SK-N-SH (cell line): ENCODE measurements around the gene CENPX. TPM values are rescaled to one million over a fixed set of nuclear protein-coding genes. Genes with fewer than 3 reads are reported as not detected.

Experiments
- CTCF ChIA-PET: fragments of 300-600, 350-600 bp; formaldehyde crosslinking; extraction: SDS; loops from one replicate; lab custom pipeline; 2021; lab: Yijun Ruan, JAX
- POLR2A ChIA-PET: fragments of 350-600 bp; sonication (Branson Sonifier 250); formaldehyde crosslinking; extraction: SDS; loops from one replicate; lab custom pipeline; 2020; ENCODE audit warnings: antibody characterized with exemption, inconsistent platforms; lab: Yijun Ruan, JAX
- DNase-seq: peaks from one replicate; pipeline ENCODE4 v3.0.0; 2012
- H2AFZ ChIP-seq: fragments of 200-600 bp; sonication (generic); 2 replicates; pipeline ENCODE4 v1.8.1; 2016; ENCODE audit warnings: antibody characterized with exemption, mild to moderate bottlenecking, low read depth
- H3F3A ChIP-seq: fragments of 200-600 bp; sonication (generic); replicated peaks from 2 replicates; pipeline ENCODE3; 2016; ENCODE audit warnings: antibody characterized with exemption, mild to moderate bottlenecking; ENCODE audit not compliant: insufficient read depth
- H3K27ac ChIP-seq, 2 experiments: fragments of 200-500 bp in 1 of 2; fragments of 200-600 bp in 1 of 2; sonication (Bioruptor generic) in 1 of 2; sonication (generic), shearing (Covaris generic) in 1 of 2; 2 replicates each; pipeline versions ENCODE4 v1.5.1 to v1.6.1; 2014 to 2016; ENCODE audit warnings: low read depth in 2 of 2, inconsistent platforms in 1 of 2, low read length in 1 of 2, mild to moderate bottlenecking in 1 of 2, mixed read lengths in 1 of 2
- H3K27me3 ChIP-seq: fragments of 200-600 bp; sonication (generic), shearing (Covaris generic); 2 replicates; pipeline ENCODE4 v1.6.1; 2016; ENCODE audit warnings: mixed run types; ENCODE audit not compliant: insufficient read depth
- H3K36me3 ChIP-seq, 2 experiments: fragments of 200-500 bp in 1 of 2; fragments of 200-600 bp in 1 of 2; sonication (Bioruptor generic) in 1 of 2; sonication (generic) in 1 of 2; replicated peaks in 1 of 2; 2 replicates each; pipeline versions ENCODE3 to v1.5.1; 2014 to 2016; ENCODE audit warnings: low read length in 1 of 2, mild to moderate bottlenecking in 1 of 2; ENCODE audit not compliant: insufficient read depth in 2 of 2, control insufficient read depth in 1 of 2
- H3K4me1 ChIP-seq, 2 experiments: fragments of 200-500 bp in 1 of 2; fragments of 200-600 bp in 1 of 2; sonication (Bioruptor generic) in 1 of 2; sonication (generic), shearing (Covaris generic) in 1 of 2; 2 replicates each; pipeline versions ENCODE4 v1.5.1 to v1.6.1; 2014 to 2016; ENCODE audit warnings: low read depth in 1 of 2, low read length in 1 of 2, mixed run types in 1 of 2; ENCODE audit not compliant: insufficient read depth in 2 of 2, control insufficient read depth in 1 of 2
- H3K4me2 ChIP-seq: fragments of 200-600 bp; sonication (generic), shearing (Covaris generic); 2 replicates; pipeline ENCODE4 v1.6.1; 2017; ENCODE audit warnings: mixed run types
- H3K4me3 ChIP-seq, 2 experiments: fragments of 200-500 bp in 1 of 2; fragments of 200-600 bp in 1 of 2; sonication (Bioruptor generic) in 1 of 2; sonication (generic), shearing (Covaris generic) in 1 of 2; 2 replicates each; pipeline versions ENCODE4 v1.5.1 to v1.8.1; 2014 to 2016; ENCODE audit warnings: low read depth in 2 of 2, inconsistent platforms in 1 of 2, low read length in 1 of 2, mild to moderate bottlenecking in 1 of 2, mixed read lengths in 1 of 2, moderate library complexity in 1 of 2
- H3K79me2 ChIP-seq: fragments of 200-600 bp; sonication (generic); 2 replicates; pipeline ENCODE4 v1.8.1; 2017; ENCODE audit warnings: mild to moderate bottlenecking; ENCODE audit not compliant: insufficient read depth
- H3K9ac ChIP-seq: fragments of 200-600 bp; sonication (generic); 2 replicates; pipeline ENCODE4 v1.6.1; 2017; ENCODE audit warnings: mixed run types
- H3K9me2 ChIP-seq: fragments of 200-600 bp; sonication (generic); 2 replicates; pipeline ENCODE4 v1.6.1; 2017; ENCODE audit warnings: mixed run types
- H3K9me3 ChIP-seq: fragments of 200-600 bp; sonication (generic); 2 replicates; pipeline ENCODE4 v1.6.1; 2017; ENCODE audit warnings: mixed run types, mild to moderate bottlenecking, moderate library complexity
- H4K20me1 ChIP-seq: fragments of 200-600 bp; sonication (generic); 2 replicates; pipeline ENCODE4 v1.6.1; 2017; ENCODE audit warnings: mild to moderate bottlenecking, mixed run types; ENCODE audit not compliant: insufficient read depth
- CHD2 ChIP-seq: fragments of 150-350 bp; IDR thresholded peaks from 2 replicates; pipeline ENCODE4 v1.6.1; 2018; ENCODE audit warnings: low read length; ENCODE audit not compliant: partially characterized antibody
- CTCF ChIP-seq: fragments of 200-600 bp; sonication (generic); IDR thresholded peaks from 2 replicates; pipeline ENCODE4 v1.6.1; 2017; ENCODE audit warnings: antibody characterized with exemption, mild to moderate bottlenecking, moderate library complexity
- ELF1 ChIP-seq: IDR thresholded peaks from 2 replicates; pipeline ENCODE4 v1.4.0; 2012
- EP300 ChIP-seq, 2 experiments: IDR thresholded peaks; 2 replicates each; pipeline versions ENCODE4 v1.4.0 to v1.6.1; 2012; ENCODE audit warnings: borderline replicate concordance in 1 of 2, low read depth in 1 of 2, low read length in 1 of 2
- EZH2phosphoT487 ChIP-seq: fragments of 200-600 bp; sonication (generic); IDR thresholded peaks from 2 replicates; pipeline ENCODE4 v1.6.1; 2017; ENCODE audit warnings: low read depth, mixed run types, mild to moderate bottlenecking, antibody characterized with exemption, moderate library complexity, borderline replicate concordance
- FOSL2 ChIP-seq: IDR thresholded peaks from 2 replicates; pipeline ENCODE4 v1.4.0; 2012; ENCODE audit warnings: low read depth, mild to moderate bottlenecking, moderate library complexity, borderline replicate concordance
- MAX ChIP-seq: IDR thresholded peaks from 2 replicates; pipeline ENCODE4 v1.4.0; 2012; ENCODE audit warnings: low read depth
- MEF2A ChIP-seq: IDR thresholded peaks from 2 replicates; pipeline ENCODE4 v1.4.0; 2012; ENCODE audit warnings: low read depth, borderline replicate concordance
- MXI1 ChIP-seq: IDR thresholded peaks from 2 replicates; pipeline ENCODE4 v1.6.1; 2012; ENCODE audit warnings: mild to moderate bottlenecking, low read depth, low read length, improper control_type of control experiment
- RCOR1 ChIP-seq: fragments of 150-350 bp; IDR thresholded peaks from 2 replicates; pipeline ENCODE4 v1.6.1; 2017; ENCODE audit warnings: antibody characterized with exemption, low read length
- REST ChIP-seq: IDR thresholded peaks from 2 replicates; pipeline ENCODE4 v1.6.1; 2012; ENCODE audit warnings: mild to moderate bottlenecking, low read depth, low read length, moderate library complexity
- RXRA ChIP-seq: IDR thresholded peaks from 2 replicates; pipeline ENCODE4 v1.4.0; 2012; ENCODE audit warnings: low read depth, mild to moderate bottlenecking, borderline replicate concordance
- TCF12 ChIP-seq: IDR thresholded peaks from 2 replicates; pipeline ENCODE4 v1.4.0; 2012
- USF1 ChIP-seq: IDR thresholded peaks from 2 replicates; pipeline ENCODE4 v1.4.0; 2012; ENCODE audit warnings: low read depth, borderline replicate concordance
- USF2 ChIP-seq: fragments of 150-350 bp; IDR thresholded peaks from 2 replicates; pipeline ENCODE4 v1.6.1; 2017; ENCODE audit warnings: antibody characterized with exemption, low read length, low read depth, borderline replicate concordance
- YY1 ChIP-seq: IDR thresholded peaks from 2 replicates; pipeline ENCODE4 v1.4.0; 2012; ENCODE audit warnings: low read depth, mild to moderate bottlenecking
- WGBS: methylation state at CpG from one replicate; pipeline ENCODE4 v1.1.6; 2017; ENCODE audit warnings: low lambda C conversion rate; 5-methylcytosine and 5-hydroxymethylcytosine counted together
- polyA plus RNA-seq, 3 experiments: library from polyadenylated mRNA; depleted of rRNA; stranded (reverse); fragments of >200 nt; gene quantifications; 2 replicates each; pipeline ENCODE4 v1.2.3, GENCODE V29; 2012

Gene CENPX
- polyA plus RNA-seq, 1 of the 3 experiments (the other 2 are of a cell fraction), result 255 TPM

- Histone ChIP-seq H3K27ac (no peak overlapping the region; a peak in 1 of 4 replicates), H3F3A (peaks cover 20% of the 10 kb centered on the region)
- TF ChIP-seq MAX (no peak), REST (no peak), FOSL2 (no peak), MXI1 (no peak), CTCF (no peak)
- TF ChIP-seq, all 33 proteins: peak for 0
- no peak for DNase-seq
- ChIA-PET CTCF (interaction anchor here (0.8 to 5.1 kb wide), 10 partner anchors 15 to 100 kb away, joined by 3 to 24 read pairs (median 3); partner anchors contain the start of gene DCXR), POLR2A (interaction anchor here (1.0 to 1.6 kb wide), 2 partner anchors 9 to 44 kb away, joined by 4 read pairs; partner anchors contain the start of gene FASN)
- Histone ChIP-seq H3K4me1 (peaks cover 0 to 30% of the 10 kb centered on the region in 2 experiments; a peak in 2 of 4 replicates), H3K79me2 (peaks cover 49% of the 10 kb centered on the region), H3K9me3 (no peaks in the 10 kb centered on the region), H3K36me3 (peaks cover 29 to 72% of the 10 kb centered on the region in 2 experiments), H3K4me2 (no peak overlapping the region), H3K27me3 (no peaks in the 10 kb centered on the region), H3K4me3 (no peak overlapping the region), H3K9ac (no peak overlapping the region), H4K20me1 (peaks cover 14% of the 10 kb centered on the region; the same call in 1 of the 2 replicates), H2AFZ (no peak overlapping the region), H3K9me2 (no peaks in the 10 kb centered on the region)
- WGBS, result 93% methylated on average over 28 of the region's 38 CpGs
Observed at GRCh38 chr17:82054351-82055022, 31.8 kb upstream of the CENPX start.

GRCh38 chr17:82053556-82054263 lies 31.0 kb upstream of the CENPX start:
- no peak for DNase-seq
- Histone ChIP-seq H3K27ac (no peak overlapping the region), H3K36me3 (peaks cover 35 to 70% of the 10 kb centered on the region in 2 experiments), H4K20me1 (peaks cover 14% of the 10 kb centered on the region; the same call in 1 of the 2 replicates), H3K9ac (no peak overlapping the region), H3K4me3 (peak overlapping the region in 1 of 2 experiments; percentile 100; a peak in 3 of 4 replicates), H3K4me1 (peaks cover 0 to 25% of the 10 kb centered on the region in 2 experiments; a peak in 2 of 4 replicates), H3K9me2 (no peaks in the 10 kb centered on the region), H3K4me2 (peak overlapping the region; percentile 100; the same call in 1 of the 2 replicates), H3F3A (peaks cover 19% of the 10 kb centered on the region), H3K79me2 (peaks cover 49% of the 10 kb centered on the region), H2AFZ (no peak overlapping the region), H3K27me3 (no peaks in the 10 kb centered on the region), H3K9me3 (no peaks in the 10 kb centered on the region)
- 97% methylated on average over 28 of the region's 28 CpGs for WGBS
- ChIA-PET POLR2A (interaction anchor here (0.8 to 1.6 kb wide), 2 partner anchors 10 to 23 kb away, joined by 3 to 4 read pairs; no protein-coding TSS in a partner anchor), CTCF (interaction anchor here (0.9 to 5.1 kb wide), 8 partner anchors 11 to 100 kb away, joined by 3 to 24 read pairs (median 3); no protein-coding TSS in a partner anchor)
- no peak for TF ChIP-seq EZH2phosphoT487
- no peak for TF ChIP-seq MEF2A
- no peak for TF ChIP-seq YY1
- no peak for TF ChIP-seq RCOR1
- no peak for TF ChIP-seq EP300 (IDR thresholded peaks at IDR 0.05; ENCODE audit: borderline replicate concordance in 1 of 2, low read depth in 1 of 2, low read length in 1 of 2)
- TF ChIP-seq FOSL2, result no peak
- no peak for TF ChIP-seq ELF1
- no peak for TF ChIP-seq CHD2
- no peak for TF ChIP-seq RXRA
- TF ChIP-seq USF1, result no peak
- no peak for TF ChIP-seq TCF12
- TF ChIP-seq USF2, result no peak
